DOHH2 (cell line): ENCODE measurements around the gene TYW1.
"Not testable (repeated sequence)": the region's sequence is repeated elsewhere in the genome, so short reads cannot be mapped to it uniquely, and the experiment has no call there.

ENCODE experiments used
- EZH2phosphoT487 ChIP-seq: fragments of 200-600 bp; sonication (generic); IDR thresholded peaks from 2 replicates; pipeline ENCODE4 v1.6.1; 2017; ENCODE audit warnings: borderline replicate concordance, mild to moderate bottlenecking, antibody characterized with exemption, low read length, moderate library complexity, mixed read lengths
- TF ChIP-seq, protein P1 (sequence below): fragments of 200-600 bp; sonication (generic); IDR thresholded peaks from one replicate; pipeline ENCODE4 v1.5.1; 2014; ENCODE audit warnings: antibody characterized with exemption, mild to moderate bottlenecking, low read depth, low read length; ENCODE audit not compliant: poor library complexity, severe bottlenecking

DNA sequence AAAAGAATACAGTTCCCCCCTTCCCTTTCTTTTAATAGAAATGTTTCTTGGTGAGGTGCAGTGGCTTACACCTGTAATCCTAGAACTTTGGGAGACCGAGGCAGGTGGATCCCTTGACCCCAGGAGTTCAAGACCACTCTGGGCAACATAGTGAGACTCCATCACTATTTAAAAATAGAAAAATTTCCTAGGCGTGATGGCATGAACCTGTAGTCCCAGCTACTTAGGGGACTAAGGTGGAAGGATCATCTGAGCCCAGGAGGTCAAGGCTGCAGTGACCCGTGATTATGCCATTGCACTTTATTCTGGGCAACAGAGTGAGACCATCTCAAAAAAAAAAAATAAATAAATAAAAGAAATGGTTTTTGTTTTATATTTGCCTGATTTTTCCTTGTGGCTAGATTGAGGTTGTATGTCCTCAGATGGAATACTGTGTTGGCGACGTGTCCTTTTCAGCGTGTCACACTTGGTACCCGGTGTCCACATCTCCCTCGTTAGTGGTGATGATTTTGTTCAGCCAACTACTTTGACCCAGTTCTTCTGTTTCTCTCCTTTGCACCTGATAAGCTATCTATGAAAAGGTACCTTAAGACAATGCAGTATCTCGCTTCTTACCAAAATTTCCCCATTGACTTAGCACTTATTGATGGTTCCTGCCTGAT is 202.4 kb downstream of the TYW1 start:
- TF ChIP-seq, protein P1, sequence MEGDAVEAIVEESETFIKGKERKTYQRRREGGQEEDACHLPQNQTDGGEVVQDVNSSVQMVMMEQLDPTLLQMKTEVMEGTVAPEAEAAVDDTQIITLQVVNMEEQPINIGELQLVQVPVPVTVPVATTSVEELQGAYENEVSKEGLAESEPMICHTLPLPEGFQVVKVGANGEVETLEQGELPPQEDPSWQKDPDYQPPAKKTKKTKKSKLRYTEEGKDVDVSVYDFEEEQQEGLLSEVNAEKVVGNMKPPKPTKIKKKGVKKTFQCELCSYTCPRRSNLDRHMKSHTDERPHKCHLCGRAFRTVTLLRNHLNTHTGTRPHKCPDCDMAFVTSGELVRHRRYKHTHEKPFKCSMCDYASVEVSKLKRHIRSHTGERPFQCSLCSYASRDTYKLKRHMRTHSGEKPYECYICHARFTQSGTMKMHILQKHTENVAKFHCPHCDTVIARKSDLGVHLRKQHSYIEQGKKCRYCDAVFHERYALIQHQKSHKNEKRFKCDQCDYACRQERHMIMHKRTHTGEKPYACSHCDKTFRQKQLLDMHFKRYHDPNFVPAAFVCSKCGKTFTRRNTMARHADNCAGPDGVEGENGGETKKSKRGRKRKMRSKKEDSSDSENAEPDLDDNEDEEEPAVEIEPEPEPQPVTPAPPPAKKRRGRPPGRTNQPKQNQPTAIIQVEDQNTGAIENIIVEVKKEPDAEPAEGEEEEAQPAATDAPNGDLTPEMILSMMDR: not testable (repeated sequence)
- TF ChIP-seq EZH2phosphoT487: not testable (repeated sequence)
